Activated CD4-positive, alpha-beta T cell treated with anti-CD3 and anti-CD28 coated beads, Interleukin-10, Interleukin-2, amounts not matched to agents 100 ng/mL and 50 ng/mL, durations not matched to agents 16 hours and 8 hours (primary cell): ENCODE results near the gene GAS7.

Experiments
- DNase-seq: peaks from one replicate; pipeline ENCODE4 v3.0.0-alpha.2; 2020

The GAS7 gene

DNA sequence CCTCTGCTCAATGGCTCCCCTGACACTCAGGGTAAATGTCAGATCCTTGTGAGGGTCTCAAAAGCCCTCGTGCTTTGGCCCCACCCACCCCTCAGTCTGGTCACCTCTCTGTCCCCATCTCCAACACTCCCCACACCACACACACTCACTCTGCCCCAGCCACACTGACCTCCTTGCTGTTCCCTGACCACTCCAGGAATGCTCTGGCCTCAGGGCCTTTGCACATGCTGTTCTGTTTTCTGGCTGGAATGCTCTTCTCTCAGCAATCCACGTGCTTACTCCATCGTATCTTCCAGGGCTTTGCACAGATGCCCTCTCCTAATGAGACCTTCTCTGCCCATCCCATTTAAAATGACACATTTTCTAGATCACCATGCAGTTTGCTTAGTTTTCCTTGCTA is 28.2 kb downstream of the GAS7 start:
- DNase-seq = no peak

DNA sequence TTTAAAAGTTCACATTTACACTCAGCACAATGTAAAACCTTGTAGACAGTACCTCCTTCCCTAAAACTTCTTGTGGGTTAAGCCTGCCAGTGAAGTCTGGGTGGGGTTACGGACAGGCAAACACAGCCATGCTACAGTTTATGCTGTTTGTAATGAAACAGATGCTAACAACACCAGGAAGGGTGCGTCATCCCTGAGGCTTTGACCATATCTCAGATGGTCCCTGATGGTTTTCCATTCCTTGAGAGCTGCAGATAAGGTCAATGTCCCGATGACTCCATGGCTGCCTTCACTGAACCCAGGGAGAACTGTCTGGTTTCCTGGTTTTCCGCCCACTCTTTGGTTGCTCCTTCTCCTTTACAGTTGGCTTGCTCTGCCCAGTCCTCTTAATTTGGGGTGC is 29.1 kb downstream of the GAS7 start:
- DNase-seq = no peak

DNA sequence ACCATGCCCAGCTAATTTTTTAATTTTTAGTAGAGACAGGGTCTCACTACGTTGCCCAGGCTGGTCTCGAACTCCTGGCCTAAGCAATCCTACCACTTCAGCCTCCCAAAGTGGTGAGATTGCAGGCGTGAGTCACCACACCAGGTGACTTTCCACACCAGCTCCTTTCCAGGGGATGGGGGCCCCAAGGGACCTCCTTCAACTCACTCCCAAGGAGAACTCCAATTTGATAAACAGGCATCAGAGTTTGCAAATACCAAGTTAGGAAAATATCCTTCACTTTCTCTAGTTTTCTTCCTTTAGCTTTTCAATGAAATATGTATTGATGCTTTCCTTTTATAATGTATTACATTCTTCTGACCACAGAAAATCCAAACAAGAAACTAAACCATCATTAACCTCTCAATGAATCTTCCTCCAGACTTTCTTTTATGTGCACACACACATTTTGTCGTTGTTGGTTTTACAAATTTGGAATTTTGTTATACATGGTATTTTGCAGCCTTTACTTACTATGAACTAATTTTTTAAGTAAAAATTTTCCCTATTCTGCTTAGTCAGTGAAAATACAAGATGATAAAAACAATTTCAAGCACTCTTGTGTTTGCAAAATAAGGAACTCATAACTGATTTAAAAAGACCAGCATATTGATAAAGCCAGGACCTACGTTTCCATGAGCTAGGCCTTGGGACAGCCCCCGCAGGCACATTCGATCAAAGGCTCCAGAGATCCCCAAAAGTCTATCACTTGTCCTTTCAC is 32.0 kb downstream of the GAS7 start:
- DNase-seq = no peak

DNA sequence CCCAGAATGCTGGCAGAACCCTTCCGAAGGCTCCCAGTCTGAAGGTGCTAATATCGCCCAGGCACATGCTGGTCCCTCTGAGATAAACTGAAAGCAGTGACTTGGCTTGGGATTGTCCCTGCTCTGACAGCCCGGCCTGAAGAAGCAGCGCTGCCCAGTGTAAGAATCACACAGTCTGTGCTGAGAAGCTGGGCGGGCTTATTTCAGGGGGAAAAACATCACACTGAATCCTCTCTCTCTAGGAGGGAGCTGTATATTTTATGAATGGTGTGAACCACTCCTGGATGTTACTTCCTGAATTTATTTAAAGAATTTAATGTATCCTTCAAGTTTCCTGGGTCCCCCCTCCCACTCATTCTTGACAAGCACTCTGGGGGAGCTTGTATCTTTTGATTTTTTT is 36.3 kb downstream of the GAS7 start:
- no peak for DNase-seq

DNA sequence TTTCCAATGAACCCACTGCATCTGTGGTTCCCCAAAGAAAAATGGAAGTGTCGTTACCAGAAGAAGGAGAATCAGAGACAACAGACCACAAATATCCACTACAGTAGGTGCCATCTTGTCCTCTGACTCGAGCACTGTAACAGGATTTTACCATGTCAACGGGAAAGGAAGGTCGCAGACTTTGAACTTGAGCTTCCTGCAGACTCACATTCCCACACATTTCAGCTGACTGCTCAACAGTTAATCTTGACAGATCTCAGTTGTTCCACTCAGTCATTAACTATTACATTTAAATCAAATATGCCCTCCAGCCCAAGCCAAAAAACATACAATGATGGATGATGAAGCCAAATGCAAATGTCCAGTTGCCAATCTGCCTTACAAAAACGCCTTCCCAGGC is 37.0 kb downstream of the GAS7 start:
- no peak for DNase-seq

DNA sequence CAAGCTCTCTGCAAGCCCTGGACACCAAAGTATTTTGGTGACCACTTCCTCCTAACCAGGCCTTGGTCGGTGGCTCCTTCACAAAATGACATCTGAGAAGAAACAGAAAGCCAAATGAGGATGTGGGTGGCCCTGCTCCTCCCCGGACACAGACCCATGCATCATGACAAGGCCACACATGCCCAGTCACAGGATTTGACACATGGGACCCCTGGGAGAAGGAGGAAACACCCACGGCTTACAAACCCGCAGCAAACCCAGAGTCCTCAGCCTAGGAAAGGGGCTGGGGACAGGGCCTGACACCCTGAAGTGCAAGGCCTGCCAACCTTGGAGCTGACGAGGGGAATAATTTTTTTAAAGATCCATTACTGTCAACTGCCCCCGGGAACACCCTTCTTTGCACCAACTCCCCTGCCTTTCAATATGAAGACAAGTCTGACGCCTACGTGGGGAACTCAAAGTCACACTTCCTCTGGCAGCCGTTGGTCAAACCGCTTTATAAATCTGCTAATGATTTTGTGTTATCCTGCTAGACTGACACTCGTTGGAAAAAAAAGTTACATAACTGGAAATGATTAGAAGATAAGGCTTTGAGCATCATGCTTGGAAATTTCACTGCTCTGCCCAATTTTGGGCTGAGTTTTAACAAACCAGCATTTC is 41.3 kb downstream of the GAS7 start:
- peak; percentile 17 for DNase-seq

DNA sequence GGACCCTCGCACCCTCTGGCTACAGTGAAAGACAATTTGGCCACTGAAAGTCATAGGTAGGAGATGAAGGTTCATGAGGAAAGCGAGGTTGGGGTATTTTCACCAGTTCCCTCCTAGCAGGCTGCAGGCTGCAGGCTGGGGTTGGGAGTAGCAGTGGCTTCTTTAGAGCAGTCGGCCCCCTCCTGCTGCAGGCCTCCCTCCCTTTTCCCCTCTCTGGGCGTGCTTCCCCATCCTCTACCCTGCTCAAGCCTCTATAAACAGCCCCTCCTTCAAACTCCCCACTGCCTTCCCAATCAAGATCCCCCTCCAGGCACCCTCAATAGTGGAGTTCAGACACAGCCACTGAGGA is 41.8 kb downstream of the GAS7 start:
- DNase-seq = no peak

DNA sequence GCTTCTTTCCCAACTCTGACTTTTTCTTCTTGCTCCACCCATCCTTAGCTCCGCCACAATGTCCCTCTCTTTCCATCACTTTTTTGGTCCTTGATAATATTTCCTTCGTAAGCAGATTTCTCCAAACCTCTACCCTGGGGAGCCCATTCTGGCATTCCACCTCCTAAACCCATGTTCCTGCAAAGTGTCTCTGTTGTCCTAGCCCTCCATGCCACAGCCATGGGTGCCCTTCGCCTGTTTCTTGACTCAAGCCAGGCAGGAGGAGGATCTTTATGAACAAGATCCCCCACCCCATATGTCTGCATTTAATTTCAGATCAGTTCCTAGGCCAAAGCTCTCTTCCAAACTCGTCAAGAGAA is 42.4 kb downstream of the GAS7 start:
- DNase-seq = no peak

DNA sequence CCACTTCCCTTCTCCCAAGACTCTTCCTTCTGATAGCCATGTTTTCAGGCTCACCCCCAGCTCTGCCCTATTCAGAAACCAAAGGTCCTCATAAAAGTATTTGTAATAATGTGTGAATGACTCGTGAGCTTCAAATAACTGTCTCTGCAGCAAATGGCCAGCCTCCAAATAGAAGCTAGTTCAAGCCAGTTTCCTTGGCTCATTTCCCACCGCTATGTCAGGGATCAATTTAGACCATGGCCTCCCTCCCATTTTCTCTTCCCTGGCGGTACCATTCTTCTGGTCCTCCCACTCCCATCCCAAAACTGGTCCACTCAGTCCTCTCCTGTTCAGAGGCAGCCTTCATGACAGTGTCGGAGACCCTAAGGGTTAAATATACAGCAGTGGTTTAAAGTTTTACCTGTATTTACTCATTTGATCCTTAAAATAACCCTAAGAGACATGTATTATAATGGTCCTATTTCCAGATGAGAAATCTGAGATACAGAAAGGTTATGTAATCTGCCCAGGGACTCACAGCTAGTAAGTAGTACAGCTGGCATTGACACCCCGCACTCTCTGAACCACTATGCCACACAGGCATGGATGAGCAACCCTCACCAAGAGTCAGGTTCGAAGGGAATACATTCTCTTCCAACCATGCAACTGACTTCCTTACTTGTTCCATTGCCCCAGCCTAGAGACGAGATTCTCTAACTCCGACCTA is 42.9 kb downstream of the GAS7 start:
- no peak for DNase-seq

DNA sequence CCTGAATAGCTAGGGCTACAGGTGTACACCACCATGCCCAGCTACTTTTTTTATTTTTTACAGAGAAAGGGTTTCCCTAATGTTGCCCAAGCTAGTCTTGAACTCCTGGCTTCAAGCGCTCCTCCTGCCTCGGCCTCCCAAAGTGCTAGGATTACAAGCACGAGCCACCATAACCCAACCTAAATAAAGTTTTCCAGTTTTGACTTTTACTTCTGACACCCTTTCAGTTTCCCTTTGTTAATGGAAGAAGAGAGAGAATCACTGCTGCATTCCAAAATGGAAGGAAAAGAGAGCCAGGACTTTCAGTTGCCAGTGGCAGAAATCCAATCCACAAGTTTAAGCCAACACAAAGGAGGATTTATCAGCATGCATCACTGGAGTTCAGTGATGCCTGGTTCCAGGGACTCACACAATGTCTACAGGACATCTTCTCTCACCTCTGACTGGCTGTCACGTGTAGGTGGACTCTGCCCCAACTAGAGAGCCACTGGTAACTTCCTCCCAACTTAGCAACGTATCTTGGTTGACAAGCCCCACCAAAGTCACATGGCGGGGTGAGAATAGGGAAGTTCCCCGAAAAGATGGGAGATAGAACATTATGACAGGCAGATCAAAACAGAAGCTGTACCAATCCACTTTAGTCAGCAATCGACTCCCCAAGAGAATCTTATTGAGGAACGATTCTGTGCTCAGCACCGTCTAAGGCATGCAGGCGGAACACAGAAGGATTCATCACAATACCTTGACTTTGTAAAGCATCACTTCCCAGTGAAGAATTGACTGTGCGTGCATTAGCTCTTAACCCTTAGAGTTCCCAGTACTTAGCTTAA is 46.5 kb downstream of the GAS7 start:
- DNase-seq = no peak

DNA sequence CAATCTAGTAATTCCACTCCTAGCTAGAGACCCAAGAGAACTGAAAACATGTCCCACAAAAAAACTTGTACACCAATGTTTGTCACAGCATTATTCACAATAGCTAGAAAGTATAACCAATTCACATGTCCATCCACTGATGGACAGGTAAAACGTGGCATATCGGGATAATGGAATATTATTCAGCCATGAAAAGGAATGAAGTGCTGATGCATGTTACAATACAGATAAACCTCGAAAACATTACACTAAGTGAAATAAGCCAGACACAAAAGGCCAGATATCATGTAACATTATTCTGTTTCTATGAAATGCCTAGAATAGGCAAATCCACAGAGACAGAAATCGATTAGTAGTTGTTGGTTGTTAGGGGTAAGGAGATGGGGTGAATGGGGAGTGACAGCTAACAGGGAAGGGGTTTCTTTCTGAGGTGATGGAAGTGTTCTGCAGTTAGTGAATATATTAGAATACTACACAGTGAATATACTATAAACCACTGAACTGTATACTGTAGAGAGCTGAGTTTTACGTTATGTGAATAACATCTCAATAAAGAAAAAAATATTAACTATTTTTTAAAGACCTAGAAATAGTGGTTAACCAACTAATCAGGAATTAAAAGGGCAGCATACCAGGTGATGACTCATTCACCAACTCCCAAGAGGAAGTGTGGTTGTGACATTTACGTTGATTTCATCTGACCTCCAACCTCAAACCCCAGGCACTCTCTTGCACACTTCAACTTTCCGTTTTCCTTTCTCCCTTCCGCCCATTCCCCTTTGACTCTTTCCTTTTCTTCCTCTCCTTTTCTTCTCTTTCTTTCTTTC is 48.6 kb downstream of the GAS7 start:
- DNase-seq = peak; percentile 53

DNA sequence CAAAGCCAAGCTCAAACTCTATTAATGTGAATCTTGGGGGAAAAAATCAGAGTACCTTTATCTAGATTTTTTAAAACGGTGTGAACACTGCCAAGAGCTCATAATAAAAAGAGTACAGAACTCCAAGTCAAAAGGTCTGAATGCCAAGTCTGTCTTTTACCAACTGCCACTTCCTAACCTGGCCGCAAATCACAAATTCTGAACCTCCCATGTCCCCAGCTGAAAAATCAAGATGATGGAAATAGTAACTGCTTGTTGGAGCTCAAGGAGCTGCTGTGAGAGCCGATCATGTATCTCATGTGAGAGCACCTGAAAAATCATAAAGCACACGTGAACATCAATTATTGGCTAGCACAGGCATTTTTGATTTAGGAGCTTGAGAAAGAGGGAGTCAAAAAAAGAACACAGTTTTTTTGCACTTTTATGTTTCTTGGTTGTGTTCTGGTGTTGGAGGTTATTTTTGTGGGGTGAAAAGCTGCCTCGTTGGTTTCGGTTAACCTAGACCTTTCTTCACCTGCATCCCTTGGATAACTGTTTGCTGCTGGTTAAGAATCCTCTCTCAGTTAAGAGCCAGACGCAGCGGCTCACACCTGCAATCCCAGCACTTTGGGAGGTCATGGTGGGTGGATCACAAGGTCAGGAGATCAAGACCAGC is 50.5 kb downstream of the GAS7 start:
- no peak for DNase-seq

DNA sequence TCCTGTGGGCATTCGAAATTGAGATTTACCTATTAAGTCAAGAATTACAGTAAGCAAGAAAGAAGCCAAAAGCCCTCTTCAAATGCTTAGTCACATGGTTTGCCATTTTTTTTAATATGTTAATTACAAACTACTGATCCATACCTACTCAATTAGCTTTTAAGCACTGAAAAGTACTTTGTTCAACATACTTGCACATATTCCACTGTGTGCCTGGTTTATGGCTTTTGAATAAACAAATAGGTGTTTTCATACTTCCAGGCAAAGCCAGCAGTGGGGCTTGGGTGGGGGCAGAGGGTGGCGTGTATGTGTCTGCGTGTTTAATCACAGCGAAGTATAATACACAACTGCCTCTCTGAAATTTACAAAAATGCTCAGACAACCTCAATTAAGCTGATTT is 51.4 kb downstream of the GAS7 start:
- no peak for DNase-seq

DNA sequence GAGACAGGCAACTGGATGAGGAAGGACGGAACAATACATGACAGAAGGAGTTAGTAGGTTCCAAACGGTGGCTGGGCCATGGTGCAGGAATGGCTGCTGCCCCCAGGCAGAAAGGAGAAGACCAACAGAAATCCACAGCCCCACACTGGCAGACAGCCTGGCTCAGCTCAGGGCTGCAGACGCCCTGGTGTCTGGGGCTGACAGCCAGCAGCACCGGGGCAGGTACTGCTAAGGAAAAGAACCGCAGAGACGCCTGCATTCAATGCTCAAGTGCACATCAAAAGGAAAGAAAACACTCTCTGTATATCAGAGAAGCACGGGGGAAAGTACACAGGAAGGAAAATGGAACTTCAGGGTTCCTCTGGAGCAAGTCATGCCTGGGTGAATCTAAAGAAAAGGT is 53.4 kb downstream of the GAS7 start:
- no peak for DNase-seq

DNA sequence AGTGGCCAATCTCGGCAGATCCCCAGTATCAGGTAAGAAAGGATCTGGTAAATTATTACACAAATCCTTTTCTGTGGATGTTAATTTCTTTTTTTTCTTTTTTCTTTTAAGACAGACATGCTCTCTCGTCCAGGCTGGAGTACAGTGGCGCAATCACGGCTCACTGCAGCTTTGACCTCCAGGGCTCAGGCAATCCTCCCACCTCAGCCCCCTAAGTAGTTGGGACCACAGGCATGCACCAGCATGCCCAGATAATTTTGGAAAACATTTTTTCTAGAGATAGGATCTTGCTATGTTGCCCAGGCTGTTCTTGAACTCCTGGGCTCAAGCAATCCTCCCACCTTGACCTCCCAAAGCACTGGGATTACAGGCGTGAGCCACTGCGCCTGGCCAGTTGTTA is 54.0 kb downstream of the GAS7 start:
- no peak for DNase-seq

DNA sequence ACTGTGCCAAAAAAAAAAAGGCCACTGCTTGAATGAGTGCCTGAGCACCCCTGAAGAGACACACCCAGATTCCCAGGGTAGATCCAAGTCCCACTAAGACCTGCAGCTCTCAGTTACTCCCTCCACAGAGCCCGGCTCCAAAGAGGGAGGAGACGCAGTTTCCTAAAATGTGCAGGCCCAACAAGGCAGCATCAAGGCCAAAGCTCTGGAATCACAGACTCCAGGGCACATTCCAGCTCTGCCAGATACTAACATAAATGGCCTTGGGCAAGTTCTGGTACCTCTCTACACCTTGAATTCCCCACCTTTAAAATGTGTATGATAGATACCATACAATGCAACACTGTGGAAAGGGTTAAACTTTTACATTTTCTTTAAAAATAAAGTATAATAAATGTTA is 57.0 kb downstream of the GAS7 start:
- DNase-seq = no peak

DNA sequence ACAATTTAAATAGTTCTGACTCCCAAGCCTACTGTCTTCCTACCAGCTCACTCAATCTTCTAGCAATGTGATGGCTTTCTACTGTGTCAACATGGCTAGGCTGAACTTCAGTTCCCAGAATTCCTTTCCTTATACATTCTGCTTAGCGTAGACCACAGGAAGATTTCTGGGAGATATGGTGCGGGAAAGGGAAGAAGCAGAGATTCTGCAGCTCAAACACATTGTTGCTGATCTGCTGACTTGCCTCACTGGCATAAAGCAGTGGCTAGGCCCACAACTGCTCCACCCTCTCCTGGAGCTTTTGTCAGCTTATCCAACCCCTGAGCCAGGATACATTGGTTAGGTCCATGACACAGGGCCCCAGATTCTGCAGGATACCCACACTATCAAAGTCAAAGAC is 58.8 kb downstream of the GAS7 start:
- no peak for DNase-seq

DNA sequence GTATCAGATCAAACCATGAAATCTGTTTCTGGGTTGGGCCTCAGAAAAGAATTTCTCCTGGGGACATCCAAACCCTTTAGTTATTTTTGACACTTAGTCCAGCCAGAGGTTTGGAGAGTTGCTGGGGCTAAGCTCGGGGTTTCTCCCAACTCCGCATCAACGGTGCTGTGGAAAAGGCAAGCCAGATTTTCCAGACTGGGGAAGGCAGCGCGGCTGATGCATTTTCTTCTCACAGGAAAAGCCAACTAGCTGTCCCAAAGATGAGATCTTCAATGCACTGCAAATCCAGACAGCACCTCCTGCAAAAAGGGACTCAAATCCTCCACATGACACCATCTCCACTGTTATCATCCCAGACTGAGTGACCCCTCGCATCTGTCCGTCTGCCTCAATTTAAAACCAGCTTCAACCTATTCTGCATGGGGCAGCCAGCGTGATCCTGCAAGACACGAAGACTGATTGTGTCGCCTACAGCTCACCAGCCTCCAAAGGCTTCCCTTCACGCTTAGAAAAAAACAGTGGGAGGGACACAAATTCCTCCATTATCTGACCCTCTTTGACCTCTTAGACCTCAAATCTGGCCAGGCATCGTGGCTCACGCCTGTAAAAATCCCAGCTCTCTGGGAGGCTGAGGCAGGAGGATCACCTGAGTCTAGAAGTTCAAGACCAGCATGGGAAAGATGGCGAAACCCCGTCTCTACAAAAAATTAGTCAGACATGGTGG is 62.0 kb downstream of the GAS7 start:
- no peak for DNase-seq

DNA sequence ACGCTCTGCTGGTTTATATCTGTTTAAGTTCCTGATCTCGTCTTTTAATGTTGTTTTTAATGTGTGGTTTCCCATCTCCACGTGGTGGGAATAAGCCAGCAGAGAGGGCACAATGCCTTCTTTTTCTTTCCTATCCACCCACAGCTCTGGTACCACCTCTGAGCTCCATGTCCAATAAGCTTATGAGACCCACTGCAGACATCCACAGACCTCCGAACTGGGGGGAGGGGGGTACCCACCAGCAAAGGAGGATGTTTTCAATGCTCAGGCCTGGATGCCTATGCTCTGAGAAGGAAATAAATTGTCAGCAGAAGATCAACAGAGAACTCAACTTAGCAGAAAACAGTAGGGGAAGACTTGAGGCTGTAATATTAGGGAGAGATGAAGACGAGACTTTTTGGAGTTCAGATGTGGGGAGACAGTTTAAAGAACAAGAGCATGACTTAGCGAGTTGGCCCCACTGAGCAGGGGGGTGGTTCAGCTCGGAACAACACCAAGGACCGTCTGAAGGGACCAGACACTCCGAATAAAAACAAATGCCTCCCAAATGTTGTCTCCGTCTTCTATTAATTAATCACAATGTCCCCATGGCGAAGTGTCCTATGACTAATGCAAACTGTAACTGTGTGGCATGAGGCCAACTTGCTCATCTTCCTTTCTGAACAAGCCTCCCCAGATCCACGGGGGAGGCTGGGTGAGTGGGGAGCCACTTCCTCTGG is 62.7 kb downstream of the GAS7 start:
- no peak for DNase-seq

DNA sequence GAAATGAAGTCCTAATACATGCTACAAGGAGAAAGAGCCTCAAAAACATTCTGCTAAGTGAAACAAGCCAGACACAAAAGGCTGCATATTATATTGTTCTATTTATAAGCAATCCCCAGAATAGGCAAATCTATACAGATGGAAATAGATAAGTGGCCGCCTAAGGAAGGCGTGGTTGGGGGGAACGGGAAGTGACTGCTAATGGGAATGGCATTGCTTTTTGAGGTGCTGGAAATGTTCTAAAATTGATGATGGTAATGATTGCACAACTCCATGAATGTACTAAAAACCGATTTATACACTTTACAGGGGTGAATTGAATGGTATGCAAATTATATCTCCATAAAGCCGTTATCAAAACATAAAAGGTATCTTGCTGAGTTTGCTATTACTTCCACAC is 67.7 kb downstream of the GAS7 start:
- no peak for DNase-seq

DNA sequence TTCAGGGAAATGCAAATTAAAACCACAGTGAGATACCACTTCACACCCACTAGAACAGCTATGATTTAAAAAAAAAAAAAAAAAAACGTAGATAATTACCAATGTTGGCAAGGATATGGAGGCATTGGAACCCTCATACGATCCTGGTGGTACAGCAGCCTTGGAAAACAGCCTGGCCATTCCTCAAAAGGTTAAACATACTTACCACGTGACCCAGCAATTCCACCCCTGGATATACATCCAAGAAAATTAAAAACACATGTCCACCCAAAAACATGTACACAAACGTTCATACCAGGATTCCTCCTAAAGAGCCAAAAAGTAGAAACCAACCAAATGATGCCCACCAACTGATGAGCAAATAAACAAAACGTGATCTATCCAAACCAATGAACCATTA is 68.1 kb downstream of the GAS7 start:
- no peak for DNase-seq
